T-helper 1 cell (primary cell): ENCODE results near the gene KRT73.

Source experiments
- DNase-seq, 5 donors: peaks; one replicate each; pipeline ENCODE4 v3.0.0-alpha.2; 2012 to 2020

Gene KRT73

DNA sequence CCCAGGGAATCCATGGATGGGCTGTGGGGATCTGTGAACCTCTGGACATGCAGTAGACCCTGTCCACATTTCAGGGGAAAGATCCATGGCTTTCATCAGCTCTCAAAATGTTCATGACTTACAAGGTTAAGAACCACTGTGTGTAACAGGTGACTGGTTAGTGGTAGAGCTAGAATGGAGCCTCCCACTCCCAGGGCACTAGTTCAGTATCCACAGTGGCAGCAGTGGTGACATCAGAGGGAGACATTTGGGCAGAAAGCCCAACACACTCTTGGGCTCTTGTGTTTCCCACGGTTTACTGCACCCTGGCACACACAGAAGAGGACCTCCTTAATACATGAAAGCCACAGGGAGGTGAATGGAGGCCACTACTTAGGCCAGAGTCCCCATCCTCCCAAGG lies 53.8 kb downstream of the KRT73 start:
- no peak for DNase-seq

DNA sequence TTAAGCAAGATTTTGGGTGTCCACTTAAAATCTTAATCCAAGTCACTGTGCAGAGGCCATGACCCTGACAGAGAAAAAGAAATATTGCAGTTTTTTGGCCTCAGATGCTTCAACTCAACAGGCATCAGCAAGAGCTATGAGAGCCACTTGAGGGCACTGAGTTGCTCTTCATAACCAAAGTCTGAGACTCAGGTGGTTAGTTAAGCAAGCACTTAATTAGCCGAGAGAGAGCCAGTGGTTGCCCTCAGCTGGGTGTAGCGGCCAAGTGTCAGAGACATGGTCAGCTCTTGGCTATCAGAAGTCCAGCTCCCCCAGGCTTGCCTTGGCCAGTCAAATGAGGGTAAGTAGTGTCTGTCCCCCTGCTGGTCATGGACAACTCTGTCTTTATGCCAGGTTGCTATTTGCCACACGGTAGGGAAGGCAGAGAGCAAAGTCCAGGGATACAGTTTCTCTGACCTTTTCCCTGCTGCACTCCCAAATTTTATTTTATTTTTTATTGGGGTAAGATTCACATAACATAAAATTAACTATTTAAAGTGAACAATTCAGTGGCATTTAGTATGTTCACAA lies 56.4 kb downstream of the KRT73 start:
- no peak for DNase-seq

DNA sequence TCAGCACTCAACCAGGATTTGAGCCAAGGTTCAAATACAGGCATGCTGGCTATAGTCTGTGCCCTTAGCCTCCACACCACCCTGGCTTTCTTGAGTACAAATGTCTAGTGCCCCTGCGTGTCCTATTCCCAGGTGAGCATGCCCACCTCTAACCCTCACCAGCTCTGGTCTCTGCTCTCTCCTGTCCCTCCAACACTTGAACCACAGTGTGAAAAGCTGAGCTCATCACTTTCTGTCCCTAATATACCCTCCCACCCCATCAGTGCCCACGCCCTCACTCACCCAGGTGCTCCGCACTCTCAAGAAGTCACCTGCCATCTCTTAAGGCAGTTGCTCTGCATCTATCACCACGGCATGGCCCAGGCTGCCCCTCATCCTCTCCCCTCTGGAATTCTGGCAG lies 58.4 kb downstream of the KRT73 start:
- DNase-seq, result no peak

DNA sequence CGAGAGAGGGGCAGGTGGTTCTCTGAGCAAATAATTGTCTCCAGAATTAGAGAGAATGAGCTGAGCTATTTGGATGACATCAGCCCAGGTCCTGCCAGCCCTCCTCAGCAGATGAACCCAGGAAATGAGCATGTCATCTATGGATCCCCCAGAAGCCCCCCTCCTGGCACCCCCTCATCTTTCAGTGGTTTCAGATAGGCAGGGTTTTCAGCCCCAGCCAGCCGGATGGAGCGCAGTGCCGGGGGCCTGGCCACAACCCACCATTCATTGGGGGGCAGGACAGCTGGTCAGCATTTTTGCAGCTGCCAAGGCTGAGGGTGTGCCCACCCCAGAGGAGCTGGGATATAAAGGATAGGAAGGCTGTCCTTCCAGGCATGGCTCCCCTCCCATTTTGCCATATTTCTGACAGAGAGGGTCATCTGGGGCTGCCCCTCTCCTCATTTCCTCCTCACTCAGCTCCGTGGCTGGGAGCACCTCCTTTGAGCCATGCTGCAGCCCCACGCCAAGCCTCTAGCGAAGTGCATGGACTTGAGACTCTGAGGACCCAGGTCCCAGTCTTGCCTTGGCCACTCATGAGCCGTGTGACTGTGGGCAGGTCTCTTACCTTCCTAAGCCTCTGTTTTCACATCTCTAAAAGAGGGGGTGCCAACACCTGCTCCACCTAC lies 59.4 kb downstream of the KRT73 start:
- DNase-seq, result no peak
